Measurements from ENCODE around the gene SIRT3.
"Not testable (repeated sequence)": the region's sequence is repeated elsewhere in the genome, so short reads cannot be mapped to it uniquely, and the experiment has no call there.

The SIRT3 gene

GRCh38 chr11:250274-250673 is 14.1 kb upstream of the SIRT3 start:
- no peak for TF ChIP-seq CTCF (IDR thresholded peaks at IDR 0.05; ENCODE audit: low read depth, low read length)
- no peak overlapping the region for H3K4me3 ChIP-seq (ENCODE audit: low read depth, low read length)

- H3K4me3 ChIP-seq (ENCODE audit: low read depth, low read length), result no peak overlapping the region
- no peak for TF ChIP-seq CTCF (IDR thresholded peaks at IDR 0.05; ENCODE audit: low read depth, low read length)
Observed at GRCh38 chr11:249062-249461, 12.9 kb upstream of the SIRT3 start.

GRCh38 chr11:244376-244775 is 8.2 kb upstream of the SIRT3 start:
- TF ChIP-seq CTCF (IDR thresholded peaks at IDR 0.05; ENCODE audit: low read depth, low read length), result no peak
- no peak overlapping the region for H3K4me3 ChIP-seq (ENCODE audit: low read depth, low read length)

- H3K4me3 ChIP-seq (ENCODE audit: low read depth, low read length), result no peak overlapping the region
- no peak for TF ChIP-seq CTCF (IDR thresholded peaks at IDR 0.05; ENCODE audit: low read depth, low read length)
Observed at GRCh38 chr11:241634-242033, 5.5 kb upstream of the SIRT3 start.

- no peak for TF ChIP-seq CTCF (IDR thresholded peaks at IDR 0.05; ENCODE audit: low read depth, low read length)
- no peak overlapping the region for H3K4me3 ChIP-seq (ENCODE audit: low read depth, low read length)
Observed at GRCh38 chr11:240315-240714, 4.2 kb upstream of the SIRT3 start.

- not testable (repeated sequence) for H3K4me3 ChIP-seq (ENCODE audit: low read depth, low read length)
Observed at GRCh38 chr11:238346-238745, 2.2 kb upstream of the SIRT3 start.

GRCh38 chr11:236774-237767 is 929 bp upstream of the SIRT3 start, which contains the start of gene PSMD13:
Gene PSMD13 (plus strand): TSS chr11:236976. CDS start chr11:237050, 74 bp downstream.
- peak within 1 kb of the TSS; percentile 99 for H3K4me3 ChIP-seq (ENCODE audit: low read depth, low read length)
- TF ChIP-seq CTCF (IDR thresholded peaks at IDR 0.05; ENCODE audit: low read depth, low read length), result no peak
